Activated CD8-positive, alpha-beta memory T cell treated with anti-CD3 and anti-CD28 coated beads for 48 hours (primary cell): Measurements from ENCODE around the gene ZNF124.
"Not testable (repeated sequence)": the region's sequence is repeated elsewhere in the genome, so short reads cannot be mapped to it uniquely, and the experiment has no call there.

Experiments
- DNase-seq, 3 experiments: peaks; one replicate each; pipeline ENCODE4 v3.0.0-alpha.2; 2020; ENCODE audit warnings: low read depth in 2 of 3, low spot score in 2 of 3

ZNF124 gene

DNA sequence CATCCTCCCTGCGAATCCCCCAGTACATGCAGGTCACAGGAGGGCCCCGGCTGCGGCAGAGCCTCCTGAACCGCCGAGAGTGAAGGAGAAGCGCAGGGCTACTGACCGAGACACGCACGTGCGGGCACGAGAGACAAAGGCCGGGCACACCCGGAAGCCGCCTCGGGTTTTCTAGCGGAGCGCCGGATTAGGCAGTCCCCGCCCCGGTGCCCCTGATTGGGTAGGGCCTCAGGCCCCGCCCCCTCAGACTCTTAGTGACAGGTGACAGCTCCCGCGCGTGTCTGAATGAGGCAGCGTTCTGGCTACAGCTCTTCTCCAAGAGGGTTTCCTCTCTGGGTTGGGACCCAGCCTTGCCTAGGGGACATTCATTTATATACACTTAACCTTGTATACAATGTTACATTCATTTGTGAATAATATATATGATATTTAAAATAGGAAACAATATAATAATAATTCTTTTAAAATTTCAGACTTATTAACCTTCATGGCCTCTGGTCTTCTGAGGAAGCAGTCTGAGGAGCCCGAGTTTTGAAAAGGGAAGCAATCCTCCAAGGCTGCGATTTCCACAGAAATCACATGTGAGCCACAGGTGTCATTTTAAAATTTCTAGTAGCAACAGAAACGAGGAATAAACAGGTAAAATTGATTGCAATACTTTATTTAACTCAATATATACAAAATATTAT lies at the start of gene ZNF124:
Gene ZNF124 (minus strand): TSS at position 146 of the 689 bp plus-strand sequence. CDS start 143 bp downstream, at position 3.
- not testable (repeated sequence) for DNase-seq

DNA sequence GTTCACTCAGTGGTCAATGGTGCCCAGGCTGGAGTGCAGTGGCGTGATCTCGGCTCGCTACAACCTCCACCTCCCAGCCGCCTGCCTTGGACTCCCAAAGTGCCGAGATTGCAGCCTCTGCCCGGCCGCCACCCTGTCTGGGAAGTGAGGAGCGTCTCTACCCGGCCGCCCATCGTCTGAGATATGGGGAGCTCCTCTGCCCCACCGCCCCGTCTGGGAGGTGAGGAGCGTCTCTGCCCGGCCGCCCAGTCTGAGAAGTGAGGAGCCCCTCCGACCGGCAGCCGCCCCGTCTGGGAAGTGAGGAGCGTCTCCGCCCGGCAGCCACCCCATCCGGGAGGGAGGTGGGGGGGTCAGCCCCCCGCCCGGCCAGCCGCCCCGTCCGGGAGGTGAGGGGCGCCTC lies 48.5 kb upstream of the ZNF124 start:
- not testable (repeated sequence) for DNase-seq

DNA sequence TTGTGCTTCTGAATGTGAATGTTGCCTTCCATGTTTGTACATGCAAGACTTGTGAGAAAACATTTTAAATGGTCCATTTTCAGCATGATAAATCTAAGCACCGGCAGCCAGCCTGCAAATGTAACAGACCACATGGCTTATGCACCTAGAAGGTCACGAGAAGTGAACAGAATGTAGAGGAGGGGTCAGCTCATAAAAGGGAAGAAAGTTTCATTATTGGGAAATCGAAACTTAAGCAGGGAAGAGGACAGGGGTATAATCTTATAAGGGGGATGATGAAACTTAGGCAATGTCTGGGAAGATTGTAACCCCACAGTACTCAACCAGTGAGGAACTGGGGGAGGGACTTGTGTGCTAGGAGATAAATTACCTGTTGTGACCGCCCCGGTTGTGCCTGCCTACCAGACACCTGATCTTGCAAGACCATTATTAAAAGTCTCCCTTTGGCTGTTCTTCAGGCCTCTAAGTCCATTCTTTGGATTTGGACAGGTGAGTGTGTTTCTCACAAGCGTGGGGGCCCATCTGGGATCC lies 46.4 kb upstream of the ZNF124 start:
- no peak for DNase-seq

DNA sequence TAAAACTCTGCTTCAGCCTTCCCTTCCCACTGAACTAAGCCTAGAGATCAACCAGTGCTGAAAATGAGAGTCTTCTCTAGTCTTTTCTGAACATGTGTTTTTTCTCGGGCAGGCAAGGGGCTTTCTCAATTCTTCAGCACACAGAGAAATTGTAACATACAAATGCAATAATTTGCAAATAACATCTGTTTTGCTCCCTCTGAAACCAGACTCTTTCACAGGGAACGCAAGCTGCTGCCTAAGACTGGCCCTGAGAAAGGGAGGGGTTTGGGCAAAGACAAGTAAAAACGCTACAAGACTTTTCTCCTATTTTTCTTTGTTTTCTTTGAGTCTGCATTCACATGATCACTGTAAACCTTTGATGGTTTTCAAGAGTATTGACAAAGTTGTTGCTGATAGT lies 44.4 kb upstream of the ZNF124 start:
- no peak for DNase-seq

DNA sequence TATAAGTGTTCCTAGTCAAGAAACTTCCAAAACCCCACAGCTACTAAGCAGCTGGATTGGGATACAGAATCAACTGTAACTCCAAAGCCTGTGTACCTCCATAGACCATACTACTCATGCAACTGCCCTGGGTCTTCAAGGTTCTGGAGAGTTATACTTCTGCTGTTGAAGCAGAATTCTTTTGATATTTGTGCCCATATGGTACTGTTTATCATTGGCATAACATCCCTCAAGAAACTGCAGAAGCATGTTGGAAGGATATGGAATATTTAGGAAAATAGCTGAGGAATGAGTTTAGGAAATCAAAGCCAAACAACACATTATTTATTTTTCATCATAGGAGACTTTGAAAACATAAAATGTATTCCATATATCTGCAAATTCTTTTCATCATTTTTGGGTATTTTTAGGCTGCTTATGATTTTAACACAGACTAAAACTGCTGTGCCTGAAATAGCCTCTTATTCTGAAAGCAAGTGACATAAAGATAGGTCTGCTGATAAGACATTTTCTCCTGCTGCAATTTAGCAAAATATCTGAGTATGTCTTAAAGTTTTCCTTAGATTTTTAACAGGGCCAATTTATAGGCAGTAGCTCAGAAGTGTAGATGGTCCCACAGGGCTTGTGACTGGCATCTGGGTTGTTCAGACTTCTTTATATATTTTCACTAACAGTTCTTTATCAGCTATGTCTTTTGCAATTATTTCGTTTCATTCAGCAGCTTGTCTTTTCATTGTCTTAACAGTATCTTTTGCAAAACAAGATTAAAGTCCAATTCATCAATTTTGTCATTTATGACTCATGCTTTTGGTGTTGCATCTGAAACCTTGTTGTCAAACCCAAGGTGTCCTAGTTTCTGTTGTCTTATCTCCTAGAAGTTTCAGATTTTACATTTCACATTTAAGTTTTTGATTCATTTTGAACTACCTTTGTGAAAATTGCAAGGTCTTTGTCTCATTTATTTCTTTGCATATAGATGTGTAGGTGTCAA lies 41.1 kb upstream of the ZNF124 start:
- no peak for DNase-seq

DNA sequence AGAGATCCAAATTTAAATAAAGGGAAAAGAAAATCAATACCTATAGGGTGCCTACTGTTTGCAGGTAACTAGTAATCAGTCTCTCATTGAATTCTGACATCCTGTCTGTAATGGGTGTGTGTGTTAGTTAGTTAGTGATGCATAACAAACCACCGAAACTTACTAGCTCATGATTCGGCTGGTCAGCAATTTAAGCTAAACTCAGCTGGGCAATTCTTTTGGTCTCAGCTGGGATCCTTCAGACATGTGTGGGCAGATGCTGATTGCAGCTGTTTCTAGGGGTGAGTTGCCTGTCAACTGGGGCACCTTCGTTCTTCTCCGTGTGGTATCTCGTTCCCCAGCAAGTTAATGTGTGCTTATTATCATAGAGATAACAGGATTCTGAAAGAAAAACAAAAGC lies 40.2 kb upstream of the ZNF124 start:
- no peak for DNase-seq

DNA sequence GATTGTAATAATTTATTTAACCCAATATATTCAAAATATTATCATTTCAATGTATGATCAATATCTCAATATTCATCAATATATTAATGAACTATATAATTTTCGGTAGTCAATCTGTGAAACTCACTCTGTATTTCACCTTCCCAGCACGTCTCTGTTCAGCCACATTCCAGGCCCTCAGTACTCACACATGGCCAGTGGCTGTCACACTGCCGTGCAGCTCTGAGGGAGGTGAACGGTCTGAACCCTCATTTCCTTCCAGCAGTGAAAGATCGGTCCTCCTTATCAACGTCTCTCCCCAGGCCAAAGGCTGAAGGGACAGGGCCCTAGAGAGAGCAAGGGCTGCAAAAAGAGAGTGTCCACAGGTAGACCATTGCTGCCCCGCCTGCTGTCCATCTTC lies 39.5 kb upstream of the ZNF124 start:
- no peak for DNase-seq

DNA sequence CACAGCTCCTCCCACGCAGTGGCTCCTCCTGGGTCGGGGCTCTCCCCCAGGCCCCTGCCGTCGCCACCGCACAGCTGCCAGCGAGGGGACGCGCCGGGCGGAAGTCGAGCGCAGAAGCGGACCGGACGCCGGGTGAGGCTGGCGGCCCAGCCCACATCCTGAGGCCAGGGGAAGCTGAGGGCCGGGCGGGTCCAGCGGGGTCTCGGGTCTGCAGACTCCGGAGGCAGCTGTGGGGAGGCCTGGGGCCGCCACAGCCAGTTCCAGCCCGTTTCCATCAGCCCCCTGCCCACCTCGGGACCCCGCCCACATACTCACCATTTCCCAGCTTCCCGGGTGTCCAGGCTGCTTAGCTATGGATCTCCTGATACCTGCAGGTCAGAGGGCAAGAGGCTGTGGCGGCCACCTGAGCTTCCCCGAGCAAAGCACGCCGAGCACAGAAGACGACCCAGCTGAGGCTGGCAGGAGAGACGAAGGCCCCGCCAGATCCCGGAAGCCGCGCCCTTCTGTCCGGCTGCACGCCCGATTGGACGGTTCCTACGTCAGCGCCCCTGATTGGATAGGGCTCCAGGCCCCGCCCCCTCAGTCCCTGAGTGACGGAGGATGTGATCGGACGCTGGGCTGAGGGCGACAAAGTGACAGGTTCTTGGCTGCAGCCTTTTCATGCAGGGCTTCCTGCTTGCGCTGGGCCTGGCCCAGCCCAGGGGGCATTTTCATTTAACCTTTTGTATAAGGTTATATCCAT lies 38.7 kb upstream of the ZNF124 start:
- DNase-seq, result peak; percentile 70 to 90 (median 86)

DNA sequence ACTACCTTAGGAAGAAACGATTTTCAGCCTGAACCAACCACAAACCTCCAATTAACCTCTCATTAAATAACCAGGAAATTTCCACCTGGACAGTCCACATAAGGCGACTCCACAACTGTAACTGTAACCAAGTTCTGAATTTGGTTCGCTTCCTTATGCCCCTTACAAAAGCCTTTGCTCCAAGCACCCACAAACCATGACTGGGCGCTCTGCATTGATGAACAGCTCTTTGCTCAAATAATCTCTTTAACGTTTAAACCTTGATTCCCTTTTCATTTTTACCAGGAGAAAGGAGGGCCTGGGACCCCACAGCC lies 38.2 kb upstream of the ZNF124 start:
- no peak for DNase-seq

DNA sequence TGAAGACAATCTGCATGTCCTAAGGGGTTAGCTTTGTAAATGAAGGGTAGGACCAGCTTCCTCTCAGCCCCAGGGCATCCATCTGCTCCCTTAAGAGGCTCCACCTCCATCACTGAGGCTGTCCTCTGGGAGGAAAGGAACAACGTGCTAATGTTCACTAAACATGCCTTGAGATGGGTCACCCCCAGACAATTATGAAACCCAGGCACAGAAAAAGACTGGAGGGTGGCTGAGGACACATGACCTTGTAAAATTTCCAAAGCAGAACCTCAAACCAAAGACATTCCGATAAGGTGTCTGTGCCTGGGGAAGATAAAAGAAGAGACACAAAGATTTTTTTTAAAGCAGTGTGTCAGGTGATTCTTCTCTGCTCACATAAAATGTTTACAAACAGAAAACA lies 37.6 kb upstream of the ZNF124 start:
- no peak for DNase-seq

DNA sequence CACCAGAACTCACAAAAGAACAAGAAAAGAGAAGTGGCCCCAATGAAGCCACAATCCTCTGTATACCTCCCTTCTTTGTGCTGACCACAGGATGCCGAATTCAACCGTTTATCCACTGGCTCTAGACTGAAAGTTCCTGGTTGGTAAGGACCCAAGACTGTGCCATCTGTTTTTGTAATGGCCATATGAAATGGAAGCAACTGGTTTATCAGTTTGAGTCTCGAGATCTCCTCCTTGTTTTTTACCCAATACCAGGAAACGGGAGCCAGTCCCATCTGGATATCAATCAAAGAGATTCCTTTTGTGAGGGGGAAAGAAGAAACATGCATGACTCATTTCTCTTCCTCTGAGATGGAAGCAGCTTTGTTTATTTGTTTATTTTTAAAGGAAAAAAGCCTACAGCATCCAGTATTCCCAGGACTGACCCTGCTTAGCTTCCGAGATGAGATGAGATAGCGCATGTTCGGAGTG lies 32.4 kb upstream of the ZNF124 start:
- no peak for DNase-seq

DNA sequence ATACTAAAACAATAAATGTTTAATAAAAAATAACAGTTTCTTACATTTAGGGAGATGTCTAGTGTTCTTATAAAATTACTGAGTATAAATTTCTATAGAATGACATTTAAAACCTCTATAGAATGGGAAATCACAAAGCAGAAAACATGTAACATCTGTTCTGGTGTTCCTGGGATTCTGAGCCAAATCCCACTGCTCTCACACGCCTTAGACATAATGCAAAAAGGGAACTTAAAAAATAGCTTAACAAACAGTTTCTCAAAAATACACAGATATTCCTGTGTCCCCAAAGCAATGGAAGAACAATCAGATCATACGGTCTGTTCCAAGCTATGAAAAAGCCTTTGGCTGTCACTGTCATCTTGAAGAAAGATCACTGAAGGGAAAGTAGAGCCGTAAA lies 27.0 kb upstream of the ZNF124 start:
- DNase-seq, result no peak

DNA sequence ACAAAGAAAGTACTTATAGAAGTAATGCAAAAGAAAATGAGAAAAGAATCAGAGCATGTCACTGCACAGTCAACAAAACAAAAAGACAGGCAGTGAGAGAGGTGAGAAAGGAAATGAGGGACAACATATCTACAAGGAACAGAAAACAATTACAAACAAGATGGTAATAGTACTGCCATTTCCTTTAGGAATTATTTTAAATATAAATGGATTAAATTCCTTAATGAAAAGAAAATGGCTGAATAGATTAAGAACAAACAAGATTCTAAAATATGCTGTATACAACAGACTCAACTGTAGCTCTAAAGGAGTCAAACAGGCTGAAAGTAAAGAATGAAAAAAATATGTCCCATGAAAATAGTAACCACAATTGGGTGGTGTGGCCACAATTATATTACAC lies 22.1 kb upstream of the ZNF124 start:
- DNase-seq, result no peak

DNA sequence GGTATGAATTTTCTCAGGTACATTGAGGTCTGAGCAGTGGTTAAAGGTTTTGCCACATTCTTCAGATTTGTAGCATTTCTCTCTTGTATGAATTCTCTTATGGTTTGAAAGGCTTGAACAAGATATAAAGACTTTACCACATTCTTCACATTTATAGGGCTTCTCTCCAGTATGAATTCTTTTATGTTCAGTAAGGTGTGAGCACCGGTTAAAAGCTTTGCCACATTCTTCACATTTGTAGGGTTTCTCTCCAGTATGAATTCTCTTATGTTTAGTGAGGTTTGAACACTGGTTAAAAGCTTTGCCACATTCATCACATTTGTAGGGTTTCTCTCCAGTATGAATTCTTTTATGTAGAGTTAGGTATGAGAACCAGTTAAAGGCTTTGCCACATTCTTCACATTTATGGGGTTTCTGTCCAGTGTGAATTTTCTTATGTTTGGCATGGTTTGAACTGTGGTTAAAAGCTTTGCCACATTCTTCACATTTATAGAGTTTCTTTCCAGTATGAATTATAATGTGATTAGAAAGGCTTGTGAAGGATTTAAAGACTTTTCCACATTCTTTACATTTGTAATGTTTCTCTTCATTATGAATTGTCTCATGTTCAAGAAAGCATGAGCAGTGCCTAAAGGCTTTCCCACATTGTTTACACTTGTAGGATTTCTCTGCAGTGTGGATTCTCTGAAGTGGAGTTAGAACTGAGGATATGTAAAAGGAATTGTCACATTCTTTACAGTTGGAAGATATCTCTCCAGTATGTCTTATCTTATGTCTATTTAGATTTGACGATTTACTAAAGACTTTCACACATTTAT lies 18.4 kb upstream of the ZNF124 start:
- no peak for DNase-seq

DNA sequence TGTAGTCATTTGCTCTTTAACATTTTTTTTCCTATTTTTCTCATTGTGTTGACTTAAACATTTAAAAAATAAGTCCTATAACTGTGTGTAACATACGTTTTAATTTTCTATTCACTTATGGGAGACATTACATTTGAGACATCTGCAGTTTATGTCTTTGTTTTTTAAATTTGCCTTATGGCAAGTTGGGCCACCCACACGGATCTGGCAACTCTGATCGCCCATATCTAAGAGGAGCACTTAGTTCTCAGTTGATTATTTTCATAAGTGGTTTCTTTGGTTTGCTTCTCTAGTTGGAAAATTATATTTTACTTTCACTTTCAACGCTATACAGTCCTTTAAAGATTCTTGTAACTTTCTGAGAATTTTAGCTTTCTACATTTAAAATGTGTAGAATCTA lies 13.8 kb upstream of the ZNF124 start:
- DNase-seq, result no peak

DNA sequence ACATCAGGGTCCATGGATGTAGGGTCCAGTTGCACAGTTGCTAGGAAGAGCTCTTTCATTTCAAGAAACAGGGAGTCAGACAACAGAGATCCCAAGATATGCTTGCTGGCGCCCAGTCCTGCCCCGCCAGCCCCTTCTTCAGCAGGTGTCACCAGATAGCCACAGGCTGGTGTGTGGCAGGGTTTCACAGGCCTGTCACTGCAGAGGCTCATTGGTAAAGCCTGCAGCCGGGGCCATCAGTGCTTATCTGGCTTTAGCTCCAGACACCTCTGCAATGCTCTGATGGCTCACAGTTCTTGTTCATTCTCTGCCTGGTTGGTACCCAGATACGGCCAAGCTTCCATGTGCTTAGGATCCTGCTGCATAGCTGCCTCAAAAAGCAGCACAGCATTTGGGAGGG lies 12.4 kb upstream of the ZNF124 start:
- no peak for DNase-seq

DNA sequence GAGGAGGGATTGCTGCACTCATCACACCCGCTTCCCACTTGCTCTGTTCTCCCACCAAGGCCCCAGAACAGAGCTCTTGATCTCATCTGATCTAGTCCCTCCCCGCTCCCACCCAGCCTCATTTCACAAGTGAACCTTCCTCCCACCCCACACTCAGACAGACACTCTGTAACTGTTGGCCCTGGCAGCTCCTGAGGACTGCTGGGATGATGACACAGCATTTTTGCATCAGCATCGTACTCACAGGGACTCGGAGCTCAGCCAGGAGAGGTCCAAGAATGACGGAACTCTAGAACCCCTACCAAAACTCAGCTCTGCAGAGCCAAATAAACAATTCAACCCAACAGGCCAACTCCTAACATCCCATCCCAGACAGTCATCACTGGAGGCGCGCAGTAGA lies 11.2 kb upstream of the ZNF124 start:
- no peak for DNase-seq

DNA sequence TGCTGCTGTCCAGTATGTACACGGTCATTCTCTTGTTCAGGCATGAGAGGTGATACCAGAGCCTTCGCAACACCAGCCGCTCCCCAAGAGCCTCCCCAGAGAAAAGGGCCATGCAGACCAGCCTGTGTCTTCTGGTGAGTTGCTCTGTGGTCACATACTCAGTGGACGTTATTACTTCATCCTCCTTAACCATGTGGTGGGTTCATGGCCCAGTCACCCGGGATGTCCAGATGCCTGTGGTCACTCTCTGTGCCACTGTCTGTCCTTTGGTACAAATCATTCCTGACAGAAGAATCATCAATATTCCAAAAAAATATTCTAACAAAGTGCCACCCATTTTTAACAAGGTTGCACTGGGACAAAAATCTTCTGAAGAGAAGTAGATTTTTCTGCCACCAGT lies 8.8 kb upstream of the ZNF124 start:
- no peak for DNase-seq

DNA sequence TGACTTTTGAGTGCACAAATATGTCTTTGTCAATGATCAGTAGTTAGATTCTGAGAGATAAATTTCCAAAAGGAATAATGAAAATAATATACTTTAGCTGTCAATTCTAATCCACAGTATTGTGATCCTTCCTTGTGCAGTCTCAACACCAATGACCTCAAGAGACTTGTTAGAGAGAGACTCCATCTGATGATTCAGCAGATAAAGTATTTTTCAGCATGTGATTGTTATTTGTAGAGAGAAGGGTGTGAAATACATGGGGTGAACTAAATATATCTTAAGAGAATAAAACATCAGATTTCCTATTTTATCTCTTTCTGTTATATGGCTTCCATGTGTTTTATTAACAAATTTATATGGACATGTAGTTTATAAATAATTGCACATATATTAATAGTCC lies 5.9 kb upstream of the ZNF124 start:
- no peak for DNase-seq

DNA sequence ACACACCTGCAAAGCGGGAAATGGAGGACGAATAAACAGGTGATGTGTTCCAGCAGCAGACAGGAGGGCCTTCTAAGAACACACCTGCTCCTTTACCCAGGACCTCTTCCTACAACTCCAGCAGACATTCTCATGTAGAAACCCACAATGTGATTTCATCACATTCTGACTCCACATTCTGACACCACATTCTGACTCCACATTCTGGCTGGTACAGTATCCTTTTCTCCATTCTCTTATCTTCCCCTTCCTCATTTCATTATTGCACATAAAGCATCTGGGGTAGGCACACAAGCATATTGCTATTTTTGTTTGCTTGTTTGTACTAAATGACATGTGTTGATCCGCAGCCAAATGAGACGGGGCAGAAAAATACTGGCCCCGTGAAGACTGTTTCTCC lies 3.6 kb upstream of the ZNF124 start:
- no peak for DNase-seq

DNA sequence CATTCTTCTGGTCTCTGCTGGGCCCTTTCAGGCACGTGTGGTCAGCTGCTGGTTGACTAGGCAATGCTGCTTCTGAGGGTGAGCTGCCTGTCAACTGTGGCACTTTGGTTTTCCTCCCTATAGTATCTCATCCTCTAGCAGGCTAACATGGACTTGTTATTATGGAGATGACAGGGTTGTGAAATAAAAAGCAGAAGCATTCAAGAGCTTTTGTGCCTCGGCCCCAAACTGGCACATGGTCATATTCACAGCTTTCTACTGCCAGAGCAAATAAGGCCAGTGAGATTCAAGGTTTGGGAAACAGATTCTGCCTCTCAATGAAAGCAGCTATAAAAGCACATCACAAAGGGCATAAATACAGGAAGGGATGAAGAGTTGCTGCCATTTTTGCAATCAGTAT lies 1.6 kb upstream of the ZNF124 start:
- no peak for DNase-seq
